ENCODE measurements around the gene NTSR2.

DNA sequence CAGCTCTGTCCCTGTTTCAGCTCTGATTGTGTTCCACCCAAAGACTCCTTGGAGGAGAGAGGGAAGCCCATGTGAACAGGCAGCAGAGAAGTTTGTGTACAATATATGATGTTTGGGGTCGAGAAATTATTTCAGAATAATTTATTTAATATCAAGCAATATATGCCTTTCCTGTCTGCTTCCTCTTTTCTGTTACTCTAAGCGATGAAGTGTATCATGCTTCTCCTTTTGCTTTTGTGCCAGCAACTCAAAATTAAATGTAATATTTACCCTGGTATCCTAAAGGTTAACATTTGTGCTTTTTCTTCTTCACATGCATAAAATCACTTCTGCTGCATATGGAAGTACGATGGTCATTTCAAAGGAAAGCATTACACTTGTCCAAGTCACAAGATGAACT is 2.4 kb upstream of the NTSR2 start:
- TF ChIP-seq, protein P1, sequence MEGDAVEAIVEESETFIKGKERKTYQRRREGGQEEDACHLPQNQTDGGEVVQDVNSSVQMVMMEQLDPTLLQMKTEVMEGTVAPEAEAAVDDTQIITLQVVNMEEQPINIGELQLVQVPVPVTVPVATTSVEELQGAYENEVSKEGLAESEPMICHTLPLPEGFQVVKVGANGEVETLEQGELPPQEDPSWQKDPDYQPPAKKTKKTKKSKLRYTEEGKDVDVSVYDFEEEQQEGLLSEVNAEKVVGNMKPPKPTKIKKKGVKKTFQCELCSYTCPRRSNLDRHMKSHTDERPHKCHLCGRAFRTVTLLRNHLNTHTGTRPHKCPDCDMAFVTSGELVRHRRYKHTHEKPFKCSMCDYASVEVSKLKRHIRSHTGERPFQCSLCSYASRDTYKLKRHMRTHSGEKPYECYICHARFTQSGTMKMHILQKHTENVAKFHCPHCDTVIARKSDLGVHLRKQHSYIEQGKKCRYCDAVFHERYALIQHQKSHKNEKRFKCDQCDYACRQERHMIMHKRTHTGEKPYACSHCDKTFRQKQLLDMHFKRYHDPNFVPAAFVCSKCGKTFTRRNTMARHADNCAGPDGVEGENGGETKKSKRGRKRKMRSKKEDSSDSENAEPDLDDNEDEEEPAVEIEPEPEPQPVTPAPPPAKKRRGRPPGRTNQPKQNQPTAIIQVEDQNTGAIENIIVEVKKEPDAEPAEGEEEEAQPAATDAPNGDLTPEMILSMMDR (IDR thresholded peaks at IDR 0.05): no peak
- TF ChIP-seq POLR2AphosphoS5 (IDR thresholded peaks at IDR 0.05): no peak
